NCI-H2227 treated with DMSO at 0.1 percent for 48 hours (cell line): ENCODE measurements around the gene AIPL1.

Experiments used
- DNase-seq: peaks from one replicate; lab custom pipeline; 2025; lab: John Stamatoyannopoulos, UW

The AIPL1 gene

DNA sequence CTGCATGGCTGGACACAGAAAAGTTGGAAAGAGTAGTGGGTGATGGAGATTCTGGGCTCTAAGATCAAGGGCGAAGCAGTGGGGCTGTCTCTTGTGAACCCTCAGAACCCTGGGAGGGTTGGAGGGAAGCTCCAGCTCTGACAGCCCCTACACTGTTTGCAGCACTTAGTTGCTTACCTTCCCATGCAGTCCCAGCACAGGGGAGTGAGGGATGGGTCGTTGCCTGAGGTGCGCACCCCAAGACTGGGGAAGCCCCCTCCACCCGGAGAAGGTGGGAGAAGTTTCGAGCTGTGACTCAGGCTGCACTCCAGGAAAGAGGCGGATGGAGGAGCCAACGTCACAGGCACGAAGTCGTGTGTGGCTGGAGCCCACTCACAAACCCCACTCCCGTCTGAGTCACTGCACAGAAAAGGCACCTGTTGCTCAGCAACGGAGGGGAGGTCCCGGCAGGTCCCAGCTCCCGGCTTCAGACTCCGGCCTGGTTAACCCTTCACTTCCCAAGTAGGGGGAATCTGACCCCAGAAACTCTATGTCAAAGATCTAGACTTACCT lies 60.1 kb downstream of the AIPL1 start:
- no peak for DNase-seq

DNA sequence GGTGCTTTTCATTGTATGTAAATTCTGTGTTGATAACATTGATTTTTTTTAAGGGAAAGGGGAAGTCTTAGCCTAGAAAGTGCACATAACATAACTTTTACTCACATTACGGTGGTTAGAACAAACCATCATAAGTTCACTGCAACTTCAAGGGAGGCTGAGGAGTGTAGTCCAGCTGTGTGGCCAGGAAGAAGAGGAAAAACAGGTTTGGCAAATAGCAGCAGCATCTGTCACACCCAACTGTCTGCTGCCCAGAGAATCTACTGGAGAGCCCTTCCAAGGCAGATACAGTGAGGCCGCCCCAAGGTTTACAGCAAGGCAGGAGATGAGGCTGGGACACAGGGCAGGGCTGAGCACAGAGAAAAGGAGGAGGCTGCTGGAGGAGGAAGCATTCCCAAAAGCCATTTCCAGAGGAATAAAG lies 60.6 kb downstream of the AIPL1 start:
- DNase-seq = no peak
